Jurkat, Clone E6-1 (cell line): ENCODE measurements around the gene TBL1Y.
"Not testable (repeated sequence)": the region's sequence is repeated elsewhere in the genome, so short reads cannot be mapped to it uniquely, and the experiment has no call there.

ENCODE experiments used
- DNase-seq: peaks from one replicate; pipeline ENCODE4 v3.0.0-alpha.2; 2011; ENCODE audit warnings: low read depth, low spot score
- H3K4me3 ChIP-seq: 2 replicates; pipeline ENCODE4 v1.5.1; 2011; ENCODE audit warnings: mild to moderate bottlenecking, low read length, control low read depth, moderate library complexity

Gene TBL1Y

DNA sequence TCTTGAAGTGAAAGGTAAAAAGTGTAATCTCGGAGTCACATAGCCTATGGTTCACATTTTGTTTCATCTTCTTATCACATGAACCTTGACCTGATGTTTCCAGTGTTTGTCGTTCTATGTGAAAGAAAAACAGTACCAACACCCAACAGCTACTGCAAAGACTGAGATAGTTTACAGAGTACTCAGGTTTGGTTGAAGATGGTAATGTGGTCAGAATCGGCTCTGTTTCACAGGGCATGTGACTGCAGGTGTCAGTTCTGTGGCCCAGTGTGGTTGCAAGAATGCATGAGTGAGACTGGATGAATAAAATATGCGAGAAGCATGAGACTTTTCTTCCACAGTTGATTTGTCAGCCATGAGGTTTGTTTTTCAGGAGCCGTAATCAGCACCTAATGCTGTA lies 130.2 kb downstream of the TBL1Y start:
- H3K4me3 ChIP-seq, result no peak overlapping the region
- DNase-seq, result no peak

DNA sequence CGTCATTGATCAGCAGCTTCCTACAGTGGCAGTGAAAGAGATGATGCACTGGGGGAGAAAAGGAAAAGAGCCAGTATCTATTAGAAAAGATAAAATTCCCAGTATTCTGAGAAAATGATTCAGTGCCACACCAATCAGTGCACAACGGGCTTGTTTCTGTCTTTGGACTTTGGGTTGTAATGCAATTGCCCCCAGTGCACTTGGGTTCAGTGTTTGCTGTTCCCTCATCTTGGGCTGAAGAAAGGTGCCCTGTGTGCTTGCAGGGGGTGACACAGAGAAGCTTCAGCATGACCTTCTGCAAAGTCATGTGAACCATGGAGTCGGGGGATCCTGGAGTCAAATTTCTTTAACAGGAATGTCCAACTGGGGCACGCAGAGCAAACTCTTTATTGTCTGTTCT lies 131.5 kb downstream of the TBL1Y start:
- no peak for DNase-seq
- no peak overlapping the region for H3K4me3 ChIP-seq

DNA sequence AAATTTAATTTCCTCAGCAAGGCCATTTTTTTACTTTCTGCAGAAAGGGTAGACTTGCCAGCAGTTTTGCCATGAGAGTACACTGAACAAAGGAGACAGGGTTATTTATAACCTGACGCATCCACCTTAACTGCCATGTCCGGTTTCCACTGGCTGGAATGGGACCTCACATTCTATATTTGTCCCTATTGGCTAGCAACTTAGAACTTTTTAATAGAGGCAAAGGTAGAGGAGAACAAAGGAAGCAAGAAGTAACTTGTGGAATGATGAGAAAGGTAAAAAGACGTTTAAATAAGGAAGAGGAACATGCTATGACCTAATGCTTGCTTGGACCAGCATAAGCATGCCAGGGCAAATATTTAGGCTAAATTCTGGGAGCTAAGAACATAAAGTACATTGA lies 142.0 kb downstream of the TBL1Y start:
- not testable (repeated sequence) for H3K4me3 ChIP-seq, DNase-seq

DNA sequence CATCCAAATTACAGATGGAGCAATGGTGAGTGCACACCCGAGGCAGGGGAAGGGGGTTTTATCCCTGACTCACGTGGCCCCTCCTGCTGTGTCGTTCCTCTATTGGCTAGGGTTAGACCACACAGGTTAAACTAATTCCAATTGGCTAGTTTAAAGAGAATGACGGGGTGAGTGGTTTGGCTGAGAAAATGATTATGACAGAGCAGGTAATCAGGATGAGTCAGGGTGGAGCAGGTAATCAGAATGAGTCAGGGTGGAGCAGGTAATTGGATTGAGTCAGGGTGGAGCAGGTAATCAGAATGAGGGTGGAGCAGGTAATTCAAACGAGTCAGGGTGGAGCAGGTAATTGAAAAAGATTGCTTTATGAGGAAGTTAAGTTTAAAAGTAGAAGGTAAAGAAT lies 146.4 kb downstream of the TBL1Y start:
- H3K4me3 ChIP-seq, result no peak overlapping the region
- no peak for DNase-seq

DNA sequence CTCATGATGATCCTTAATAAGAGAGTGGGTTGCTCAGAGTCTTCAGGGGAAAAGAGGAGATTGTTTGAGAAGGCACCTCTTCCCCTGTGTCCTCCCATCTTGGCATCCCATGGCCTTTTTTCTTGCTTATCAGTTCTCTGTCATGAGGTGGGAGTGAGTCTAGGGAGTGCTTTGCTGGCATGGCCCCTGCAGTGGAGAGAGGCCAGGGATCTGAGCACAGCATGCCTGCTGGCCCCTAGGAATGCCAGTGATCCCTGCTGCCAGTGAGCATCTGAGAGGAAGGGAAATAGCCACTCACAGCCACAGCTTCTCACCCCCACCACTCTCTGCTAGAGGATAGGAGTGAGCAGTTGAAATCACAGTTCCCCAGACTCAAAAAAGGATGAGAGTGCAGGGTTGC lies 168.2 kb downstream of the TBL1Y start:
- no peak overlapping the region for H3K4me3 ChIP-seq
- no peak for DNase-seq

DNA sequence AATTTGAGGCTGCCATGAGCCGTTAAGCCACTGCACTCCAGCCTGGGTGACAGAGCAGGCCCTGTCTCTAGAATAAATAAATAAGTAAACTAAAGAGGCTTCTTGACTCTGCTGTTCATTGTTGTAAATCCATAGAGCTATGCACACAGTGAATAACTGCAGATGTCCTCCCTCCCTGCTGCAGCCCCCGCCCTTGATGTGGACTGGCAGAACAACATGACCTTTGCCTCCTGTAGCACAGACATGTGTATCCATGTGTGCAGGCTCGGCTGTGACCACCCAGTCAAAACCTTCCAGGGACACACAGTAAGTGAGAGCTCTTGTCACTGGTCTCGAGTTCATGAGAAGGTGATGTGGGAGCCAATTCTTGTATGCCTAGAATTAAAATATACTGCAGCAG lies 170.1 kb downstream of the TBL1Y start:
- DNase-seq, H3K4me3 ChIP-seq: not testable (repeated sequence)

DNA sequence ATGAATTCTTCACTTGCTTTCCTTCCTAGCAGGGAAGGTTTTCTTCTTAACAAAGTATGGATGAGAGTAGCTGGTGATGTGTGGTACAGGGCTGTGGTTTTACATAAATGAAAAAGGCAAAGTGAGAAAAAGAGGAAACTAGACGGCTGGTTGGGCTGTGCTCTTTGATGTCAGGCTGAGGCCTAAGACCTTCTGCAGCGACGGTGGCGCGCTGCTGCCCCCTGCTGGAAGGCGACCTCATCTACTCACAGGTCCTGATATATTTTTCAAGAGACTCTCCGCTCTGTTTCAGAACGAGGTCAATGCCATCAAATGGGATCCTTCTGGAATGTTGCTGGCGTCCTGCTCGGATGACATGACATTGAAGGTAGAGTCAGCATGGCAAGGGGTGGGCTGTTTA lies 175.1 kb downstream of the TBL1Y start:
- no peak overlapping the region for H3K4me3 ChIP-seq
- DNase-seq, result peak; percentile 81

DNA sequence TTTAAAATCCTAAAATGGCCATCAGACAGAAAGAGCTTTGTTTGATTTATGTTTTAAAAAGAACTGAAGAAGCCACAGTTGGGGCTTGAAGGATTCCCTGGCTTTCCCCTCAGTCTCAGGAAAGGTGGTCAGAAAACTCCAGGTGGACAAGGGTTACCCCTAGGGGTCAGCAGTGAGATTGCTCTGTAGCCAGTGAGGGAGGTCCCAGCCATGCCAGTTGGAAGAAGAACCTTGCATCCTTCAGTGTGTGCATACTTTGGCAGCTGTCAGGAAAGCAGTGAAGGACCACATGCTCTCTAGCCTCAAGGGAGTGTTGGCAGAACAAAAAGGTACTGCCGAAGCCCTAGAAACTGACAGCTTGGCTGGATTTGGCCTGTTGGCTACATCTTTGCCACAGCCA lies 182.3 kb downstream of the TBL1Y start:
- H3K4me3 ChIP-seq, result no peak overlapping the region
- no peak for DNase-seq

DNA sequence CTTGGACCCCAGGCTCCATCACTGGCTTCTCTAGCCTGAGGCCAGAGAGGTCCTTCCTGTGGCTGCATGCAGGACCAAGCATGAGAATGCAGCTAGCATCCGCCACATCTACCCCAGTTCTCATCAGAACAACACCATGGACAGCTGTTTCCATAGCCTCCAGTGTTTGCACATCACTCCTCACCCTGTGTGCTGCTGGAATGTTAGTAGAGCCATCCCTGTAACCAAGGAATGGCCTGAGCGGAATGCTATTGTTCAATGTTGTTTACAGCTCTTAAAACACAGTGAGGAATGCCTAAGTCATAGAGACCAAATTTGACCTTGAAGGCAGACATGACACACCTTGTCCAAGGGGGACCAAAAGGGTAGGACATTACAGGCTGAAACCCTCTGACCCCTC lies 183.9 kb downstream of the TBL1Y start:
- no peak overlapping the region for H3K4me3 ChIP-seq
- no peak for DNase-seq

DNA sequence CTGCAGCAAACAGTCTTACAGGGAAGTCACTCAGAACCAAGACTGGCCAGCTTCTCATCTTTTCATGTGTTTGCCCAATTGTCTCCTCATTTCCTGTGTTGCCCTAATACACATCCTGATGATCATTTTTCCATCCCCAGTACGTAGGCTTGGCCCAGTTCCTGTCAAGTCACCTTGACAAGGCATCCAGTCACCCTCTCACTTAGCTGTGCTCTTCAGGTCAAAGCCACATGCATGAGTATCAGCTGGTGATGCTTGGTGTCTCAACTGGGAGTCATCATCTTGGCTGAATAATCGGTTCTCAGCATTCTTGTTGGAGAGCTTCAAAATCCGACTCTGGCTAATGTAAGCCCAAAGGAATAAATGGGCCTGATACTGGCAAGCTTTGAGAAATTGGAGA lies 186.5 kb downstream of the TBL1Y start:
- H3K4me3 ChIP-seq, result no peak overlapping the region
- DNase-seq, result no peak

DNA sequence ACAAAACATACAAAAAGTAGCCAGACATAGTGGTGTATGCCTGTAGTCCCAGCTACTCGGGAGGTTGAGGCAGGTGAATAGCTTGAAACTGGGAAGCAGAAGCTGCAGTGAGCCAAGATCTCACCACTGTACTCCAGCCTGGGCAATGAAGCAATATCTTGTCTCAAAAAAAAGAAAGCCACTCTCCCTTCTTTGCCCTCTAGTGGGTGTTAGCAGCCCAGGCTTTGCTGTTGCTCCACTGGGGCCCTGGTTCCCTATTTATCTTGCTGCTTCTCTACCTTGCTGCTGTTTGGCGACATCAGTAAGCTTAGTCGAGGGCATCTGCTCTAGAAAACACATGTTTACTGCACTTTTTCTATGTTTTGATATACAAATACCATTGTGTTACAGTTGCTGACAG lies 189.2 kb downstream of the TBL1Y start:
- no peak for DNase-seq
- no peak overlapping the region for H3K4me3 ChIP-seq

DNA sequence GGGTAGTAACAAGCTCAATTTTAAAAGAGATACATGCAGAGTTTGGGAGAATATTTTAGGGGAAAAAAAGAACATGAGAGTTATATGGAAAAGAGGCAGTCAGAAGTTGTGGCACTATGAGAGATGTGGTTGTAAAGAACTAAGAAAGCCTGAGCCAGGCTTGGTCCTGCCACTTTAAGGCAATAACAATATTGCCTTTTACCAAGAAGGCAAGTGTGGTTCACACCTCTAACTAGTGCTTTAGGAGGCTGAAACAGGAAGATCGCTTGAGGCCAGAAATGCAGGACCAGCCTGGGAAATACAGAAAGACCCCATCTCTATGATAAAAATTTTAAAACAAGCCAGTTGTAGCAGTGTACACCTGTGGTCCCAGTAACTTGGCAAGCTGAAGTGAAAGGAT lies 192.2 kb downstream of the TBL1Y start:
- no peak for DNase-seq
- no peak overlapping the region for H3K4me3 ChIP-seq

DNA sequence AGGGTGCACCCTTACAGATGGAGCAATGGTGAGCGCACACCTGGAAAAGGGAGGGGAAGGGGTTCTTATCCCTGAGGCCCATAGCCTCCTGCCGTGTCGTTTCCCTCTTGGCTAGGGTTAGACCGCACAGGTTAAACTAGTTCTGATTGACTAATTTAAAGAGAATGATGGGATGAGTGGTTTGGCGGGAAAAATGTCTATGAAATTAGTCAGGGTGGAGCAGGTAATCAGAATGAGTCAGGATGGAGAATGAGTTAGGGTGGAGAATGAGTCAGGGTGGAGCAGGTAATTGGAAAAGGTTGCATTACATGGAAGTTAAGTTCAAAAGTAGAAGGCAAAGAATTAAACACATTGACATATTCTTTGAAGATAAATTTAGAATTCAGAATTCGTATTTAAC lies 196.7 kb downstream of the TBL1Y start:
- DNase-seq, result no peak
- no peak overlapping the region for H3K4me3 ChIP-seq

DNA sequence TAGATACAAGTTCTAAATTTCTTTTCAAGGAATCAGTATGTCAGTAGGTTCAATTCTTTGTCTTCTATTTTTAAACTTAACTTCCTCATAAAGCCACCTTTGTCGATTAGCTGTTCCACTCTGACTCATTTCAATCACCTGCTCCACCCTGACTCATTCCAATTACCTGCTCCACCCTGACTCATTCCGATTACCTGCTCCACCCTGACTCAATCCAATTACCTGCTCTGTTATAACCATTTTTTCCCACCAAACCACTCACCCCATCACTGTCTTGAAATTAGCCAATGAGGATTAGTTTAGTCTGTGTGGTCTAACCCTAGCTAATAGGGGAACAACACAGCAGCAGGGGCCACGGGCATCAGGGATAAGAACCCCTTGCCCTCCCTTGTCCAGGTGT lies 199.6 kb downstream of the TBL1Y start:
- no peak for DNase-seq
- H3K4me3 ChIP-seq, result no peak overlapping the region

DNA sequence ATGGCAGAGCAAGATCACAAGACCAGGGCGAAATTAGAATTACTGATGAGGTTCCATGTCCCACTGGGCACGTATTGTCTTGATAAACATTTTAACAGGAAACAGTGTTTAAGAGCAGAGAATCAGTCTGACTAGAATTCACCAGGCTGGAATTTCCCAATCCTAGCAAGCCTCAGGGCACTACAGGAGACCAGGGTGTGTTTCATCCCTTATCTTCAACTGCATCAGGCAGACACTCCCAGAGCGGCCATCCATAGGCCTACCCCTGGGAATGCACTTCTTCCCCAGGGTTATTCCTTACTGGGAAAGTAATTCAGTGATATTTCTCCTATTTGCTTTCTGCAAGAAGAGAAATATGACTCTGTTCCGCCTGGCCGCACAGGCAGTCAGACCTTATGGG lies 205.4 kb downstream of the TBL1Y start:
- DNase-seq, result no peak
- no peak overlapping the region for H3K4me3 ChIP-seq

DNA sequence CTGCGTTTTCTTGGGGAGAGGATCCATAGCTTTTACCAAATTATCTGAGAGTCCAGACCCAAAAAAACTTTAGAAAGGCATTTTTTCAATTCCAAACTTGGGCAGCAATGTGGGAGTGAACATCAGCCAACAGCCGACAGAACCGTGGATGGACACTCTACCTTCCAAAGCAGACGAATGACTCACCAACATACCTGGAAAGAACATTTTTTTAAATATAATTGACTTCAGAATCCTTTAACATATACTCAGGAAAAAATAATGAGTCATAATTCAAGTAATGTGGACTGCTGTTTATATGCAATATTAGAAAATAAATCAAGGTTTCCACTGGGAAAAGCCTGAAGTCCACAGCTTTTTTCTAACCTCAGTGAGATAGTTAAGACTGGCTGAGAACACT lies 211.7 kb downstream of the TBL1Y start:
- no peak for DNase-seq
- H3K4me3 ChIP-seq, result no peak overlapping the region

DNA sequence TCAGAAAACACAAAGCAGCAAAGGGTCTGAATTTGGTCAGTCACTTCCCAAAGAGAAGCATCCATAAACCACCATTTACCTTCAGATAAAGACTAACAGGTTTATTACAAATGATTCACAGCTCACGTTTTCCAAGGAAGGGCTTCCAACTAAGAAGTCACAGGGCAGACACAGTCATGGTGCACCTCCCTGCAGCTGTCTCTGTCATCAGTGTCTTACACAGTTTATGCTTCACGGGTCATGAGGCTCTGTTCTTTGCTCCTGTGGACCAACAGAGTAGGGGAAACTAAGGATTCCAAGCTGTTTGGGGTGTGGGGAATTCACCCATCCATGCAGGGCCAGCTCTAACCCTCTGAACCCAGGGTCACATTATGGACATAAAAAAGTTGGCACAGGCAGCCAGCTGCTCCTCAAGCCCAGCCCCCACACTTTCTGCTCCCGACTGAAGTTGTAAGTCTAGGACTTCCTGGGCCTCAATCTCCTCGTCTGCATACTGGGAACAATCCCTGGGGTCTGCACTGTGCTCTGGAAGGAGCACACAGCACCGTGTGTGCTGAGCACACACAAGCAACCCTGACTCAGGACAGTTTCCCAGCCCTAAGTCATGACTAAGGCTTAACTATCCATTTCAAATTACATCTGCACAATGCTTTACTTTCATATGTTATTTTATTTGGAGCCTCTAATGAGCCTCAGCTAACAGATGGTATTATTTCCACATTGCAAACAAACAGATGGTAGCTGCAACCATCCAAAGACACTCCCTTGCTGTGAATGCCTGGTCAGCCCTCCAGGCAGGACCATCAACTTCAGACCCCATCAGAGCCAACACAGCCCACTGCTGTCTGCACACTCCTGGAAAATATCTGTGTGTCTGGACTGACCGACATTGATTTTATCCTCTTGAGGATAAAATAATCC lies 214.9 kb downstream of the TBL1Y start:
- DNase-seq, result no peak
- H3K4me3 ChIP-seq, result no peak overlapping the region

DNA sequence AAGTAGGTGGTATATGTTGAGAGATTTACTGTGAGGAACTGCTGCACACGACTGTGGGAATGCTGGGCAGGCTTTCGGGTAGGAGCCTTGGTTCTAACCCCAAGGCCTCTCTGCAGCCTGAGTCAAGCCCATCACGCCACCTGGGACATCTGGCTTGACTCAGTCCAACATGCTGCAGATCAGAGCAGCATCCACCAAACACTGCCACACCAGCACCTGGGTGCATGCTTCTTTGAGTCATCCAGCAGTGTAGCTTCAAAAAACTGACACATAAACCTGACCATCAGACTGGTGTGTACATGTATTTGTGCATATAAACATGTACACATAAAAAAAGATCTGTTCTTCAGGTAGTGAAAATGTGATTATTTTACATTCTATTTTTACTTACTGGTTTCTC lies 217.7 kb downstream of the TBL1Y start:
- no peak for DNase-seq

More for the DNA sequence above, 217.7 kb downstream of the TBL1Y start:
- H3K4me3 ChIP-seq, result no peak overlapping the region
